ENCODE results near the gene CLRN1.

CLRN1 gene

DNA sequence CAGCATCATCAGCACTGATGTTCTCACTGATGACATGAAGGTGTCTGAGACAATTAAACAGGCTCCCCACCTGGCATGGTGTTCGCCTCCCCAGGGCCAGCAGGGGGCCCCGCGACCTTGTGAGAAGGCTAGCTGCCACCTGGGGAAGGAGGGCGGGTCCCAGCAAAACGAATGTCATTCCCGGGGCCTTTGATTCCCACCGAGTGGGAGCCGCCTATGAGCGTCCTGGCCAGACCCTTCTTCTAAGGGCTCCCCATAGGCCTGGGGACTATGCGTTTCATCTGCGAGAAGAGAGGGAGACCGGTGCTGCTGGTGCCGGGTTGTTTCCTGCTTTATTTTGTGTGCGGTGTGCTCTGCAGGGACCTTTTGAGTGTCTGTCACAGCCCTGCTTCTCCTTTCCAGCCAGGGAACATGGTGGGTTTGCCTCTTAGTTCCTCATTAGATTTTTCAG, 46.8 kb downstream of the CLRN1 start:
- no peaks in the 10 kb centered on the region for H3K27me3 ChIP-seq (replicated peaks; ENCODE audit: control insufficient read depth, insufficient read depth, low read length, poor library complexity, severe bottlenecking)
- H3K4me3 ChIP-seq (ENCODE audit: insufficient read depth, low read depth, low read length, poor library complexity, severe bottlenecking): peak overlapping the region; percentile 1
- H3K36me3 ChIP-seq (ENCODE audit: control insufficient read depth, insufficient read depth, low read length): no peaks in the 10 kb centered on the region
- peak in 1 of 3 donors; percentile 3 for DNase-seq
- H3K9me3 ChIP-seq (ENCODE audit: control insufficient read depth, low read length): no peaks in the 10 kb centered on the region
- no peaks in the 10 kb centered on the region for H3K4me1 ChIP-seq (ENCODE audit: control insufficient read depth, insufficient read depth, low read length, poor library complexity, severe bottlenecking)
- H3K27ac ChIP-seq (ENCODE audit: insufficient read depth, low read length, poor library complexity, severe bottlenecking): no peak overlapping the region

DNA sequence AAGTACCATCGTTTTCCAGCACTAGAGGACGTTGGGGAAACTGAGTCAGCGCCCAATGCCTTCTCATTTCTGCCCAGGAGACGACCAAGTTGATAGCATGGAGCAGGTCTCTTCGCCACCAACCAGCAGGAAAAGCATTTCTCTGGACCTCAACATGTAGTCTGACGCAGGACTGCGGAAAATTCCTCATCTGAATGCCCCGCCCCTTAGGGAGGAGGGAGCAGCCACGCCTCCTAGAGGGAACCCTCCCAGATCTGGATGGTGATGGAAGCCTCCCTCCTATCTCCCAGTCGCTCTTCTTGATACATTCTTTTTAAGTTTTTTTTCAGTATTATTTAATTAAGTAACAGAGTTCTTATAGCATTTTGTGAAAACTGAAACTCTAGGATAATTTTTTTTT, 49.9 kb downstream of the CLRN1 start:
- Histone ChIP-seq H3K36me3 (ENCODE audit: control insufficient read depth, insufficient read depth, low read length) (no peaks in the 10 kb centered on the region), H3K27ac (ENCODE audit: insufficient read depth, low read length, poor library complexity, severe bottlenecking) (no peak overlapping the region), H3K9me3 (ENCODE audit: control insufficient read depth, low read length) (no peaks in the 10 kb centered on the region), H3K27me3 (replicated peaks; ENCODE audit: control insufficient read depth, insufficient read depth, low read length, poor library complexity, severe bottlenecking) (no peaks in the 10 kb centered on the region), H3K4me3 (ENCODE audit: insufficient read depth, low read depth, low read length, poor library complexity, severe bottlenecking) (no peak overlapping the region), H3K4me1 (ENCODE audit: control insufficient read depth, insufficient read depth, low read length, poor library complexity, severe bottlenecking) (no peaks in the 10 kb centered on the region)
- no peak for DNase-seq

DNA sequence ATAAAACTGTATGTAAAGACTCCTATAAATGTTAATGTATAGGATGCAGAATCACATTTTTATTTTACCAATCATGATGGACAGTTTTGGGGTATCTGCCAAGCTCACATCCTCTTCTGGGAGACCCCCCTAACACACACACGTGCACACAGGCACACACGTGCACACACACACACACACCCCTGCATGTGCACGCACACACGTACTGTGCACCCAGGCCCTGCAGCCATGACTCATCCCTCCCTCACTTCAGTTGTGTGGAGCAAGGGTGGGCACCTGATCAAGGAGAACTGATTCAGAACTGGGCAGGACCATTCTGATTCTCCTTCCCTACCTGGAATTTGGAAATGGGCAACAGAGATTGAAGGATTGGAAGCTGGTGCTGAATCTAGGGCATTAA, 51.3 kb downstream of the CLRN1 start:
- Histone ChIP-seq H3K27me3 (replicated peaks; ENCODE audit: control insufficient read depth, insufficient read depth, low read length, poor library complexity, severe bottlenecking) (no peaks in the 10 kb centered on the region), H3K4me1 (ENCODE audit: control insufficient read depth, insufficient read depth, low read length, poor library complexity, severe bottlenecking) (no peaks in the 10 kb centered on the region), H3K9me3 (ENCODE audit: control insufficient read depth, low read length) (no peaks in the 10 kb centered on the region), H3K4me3 (ENCODE audit: insufficient read depth, low read depth, low read length, poor library complexity, severe bottlenecking) (no peak overlapping the region), H3K27ac (ENCODE audit: insufficient read depth, low read length, poor library complexity, severe bottlenecking) (no peak overlapping the region), H3K36me3 (ENCODE audit: control insufficient read depth, insufficient read depth, low read length) (no peaks in the 10 kb centered on the region)
- DNase-seq: no peak

DNA sequence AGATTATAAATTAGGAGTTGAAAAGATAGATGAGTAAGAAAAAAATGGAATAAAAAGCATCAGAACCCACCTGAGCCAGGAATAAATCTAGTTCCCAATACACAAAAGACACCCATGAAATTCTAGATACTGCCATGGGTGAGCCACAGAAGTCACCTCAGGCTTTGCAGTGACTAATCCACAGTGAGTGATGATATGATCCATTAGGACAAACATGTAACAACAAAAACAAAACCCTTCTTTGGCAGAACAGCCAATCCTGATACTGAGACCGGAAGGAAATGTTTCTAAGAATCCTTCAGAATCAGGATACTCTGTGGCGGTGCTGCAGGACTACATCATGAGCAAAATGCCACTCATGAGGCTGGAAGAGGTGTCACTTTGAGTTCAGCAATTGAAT, 52.3 kb downstream of the CLRN1 start:
- H3K4me1 ChIP-seq (ENCODE audit: control insufficient read depth, insufficient read depth, low read length, poor library complexity, severe bottlenecking): no peaks in the 10 kb centered on the region
- H3K36me3 ChIP-seq (ENCODE audit: control insufficient read depth, insufficient read depth, low read length): no peaks in the 10 kb centered on the region
- H3K9me3 ChIP-seq (ENCODE audit: control insufficient read depth, low read length): no peaks in the 10 kb centered on the region
- DNase-seq: no peak
- H3K27me3 ChIP-seq (replicated peaks; ENCODE audit: control insufficient read depth, insufficient read depth, low read length, poor library complexity, severe bottlenecking): no peaks in the 10 kb centered on the region
- H3K4me3 ChIP-seq (ENCODE audit: insufficient read depth, low read depth, low read length, poor library complexity, severe bottlenecking): no peak overlapping the region
- H3K27ac ChIP-seq (ENCODE audit: insufficient read depth, low read length, poor library complexity, severe bottlenecking): no peak overlapping the region

DNA sequence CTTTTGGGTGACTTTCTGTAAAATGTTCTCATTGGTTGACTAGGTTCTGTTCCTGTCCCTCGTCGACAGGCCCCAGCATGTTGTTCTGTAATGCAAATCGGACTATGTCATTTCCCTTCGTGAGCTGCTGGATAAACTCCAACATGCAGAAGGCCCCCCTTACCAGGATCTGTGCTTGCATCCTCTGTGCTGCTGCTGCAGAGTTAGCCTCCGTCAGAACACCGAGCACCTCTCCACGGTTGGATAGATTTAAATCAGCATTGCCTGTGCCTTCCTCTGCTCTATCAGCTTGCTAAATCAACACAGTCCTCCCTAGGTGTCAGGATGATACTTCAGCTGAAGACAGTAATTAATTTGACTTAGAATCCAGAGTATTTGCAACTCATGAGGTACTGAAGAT, 54.6 kb downstream of the CLRN1 start:
- H3K36me3 ChIP-seq (ENCODE audit: control insufficient read depth, insufficient read depth, low read length): no peaks in the 10 kb centered on the region
- H3K4me3 ChIP-seq (ENCODE audit: insufficient read depth, low read depth, low read length, poor library complexity, severe bottlenecking): no peak overlapping the region
- no peak for DNase-seq
- H3K9me3 ChIP-seq (ENCODE audit: control insufficient read depth, low read length): no peaks in the 10 kb centered on the region
- no peak overlapping the region for H3K27ac ChIP-seq (ENCODE audit: insufficient read depth, low read length, poor library complexity, severe bottlenecking)
- H3K27me3 ChIP-seq (replicated peaks; ENCODE audit: control insufficient read depth, insufficient read depth, low read length, poor library complexity, severe bottlenecking): no peaks in the 10 kb centered on the region
- no peaks in the 10 kb centered on the region for H3K4me1 ChIP-seq (ENCODE audit: control insufficient read depth, insufficient read depth, low read length, poor library complexity, severe bottlenecking)

DNA sequence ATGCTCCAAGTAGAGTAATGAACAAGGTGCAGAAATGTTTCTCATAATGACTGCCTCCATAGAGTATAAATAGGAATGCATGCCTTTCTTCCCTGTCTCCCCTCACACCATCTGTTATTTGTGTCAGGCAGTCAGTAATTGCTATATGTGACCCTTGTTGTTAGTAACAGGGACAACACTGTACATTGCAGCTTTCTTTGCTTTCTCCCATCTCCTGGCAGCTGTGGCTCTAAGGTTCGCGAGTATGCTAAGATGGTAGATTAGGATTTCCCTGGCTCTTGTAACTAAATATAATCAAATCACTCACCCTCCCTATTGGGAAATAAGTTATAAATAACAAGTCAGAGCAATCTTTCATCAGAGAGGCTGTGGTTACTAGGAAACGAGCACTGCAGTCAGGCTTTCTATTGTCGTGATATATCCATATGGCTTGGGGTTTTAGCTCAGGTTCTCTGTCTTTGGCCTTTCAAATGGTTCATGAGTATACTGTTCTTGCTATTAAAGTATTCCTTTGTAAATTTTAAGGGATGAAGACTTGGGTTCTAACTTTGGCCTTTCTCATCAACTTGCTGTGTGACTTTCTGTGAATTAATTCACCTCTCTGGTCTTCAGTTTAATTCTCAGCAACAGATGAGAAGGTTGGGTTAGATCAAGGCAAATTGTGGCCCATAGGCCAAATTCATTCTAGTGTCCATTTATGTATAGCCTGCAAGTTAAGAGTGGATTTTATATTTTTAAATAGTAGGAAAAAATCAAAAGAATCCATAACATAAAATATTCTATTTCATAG, 59.2 kb downstream of the CLRN1 start:
- Histone ChIP-seq H3K27ac (ENCODE audit: insufficient read depth, low read length, poor library complexity, severe bottlenecking) (no peak overlapping the region), H3K27me3 (replicated peaks; ENCODE audit: control insufficient read depth, insufficient read depth, low read length, poor library complexity, severe bottlenecking) (peaks cover 3% of the 10 kb centered on the region), H3K36me3 (ENCODE audit: control insufficient read depth, insufficient read depth, low read length) (no peaks in the 10 kb centered on the region), H3K4me1 (ENCODE audit: control insufficient read depth, insufficient read depth, low read length, poor library complexity, severe bottlenecking) (no peaks in the 10 kb centered on the region), H3K4me3 (ENCODE audit: insufficient read depth, low read depth, low read length, poor library complexity, severe bottlenecking) (no peak overlapping the region), H3K9me3 (ENCODE audit: control insufficient read depth, low read length) (no peaks in the 10 kb centered on the region)
- DNase-seq: no peak

DNA sequence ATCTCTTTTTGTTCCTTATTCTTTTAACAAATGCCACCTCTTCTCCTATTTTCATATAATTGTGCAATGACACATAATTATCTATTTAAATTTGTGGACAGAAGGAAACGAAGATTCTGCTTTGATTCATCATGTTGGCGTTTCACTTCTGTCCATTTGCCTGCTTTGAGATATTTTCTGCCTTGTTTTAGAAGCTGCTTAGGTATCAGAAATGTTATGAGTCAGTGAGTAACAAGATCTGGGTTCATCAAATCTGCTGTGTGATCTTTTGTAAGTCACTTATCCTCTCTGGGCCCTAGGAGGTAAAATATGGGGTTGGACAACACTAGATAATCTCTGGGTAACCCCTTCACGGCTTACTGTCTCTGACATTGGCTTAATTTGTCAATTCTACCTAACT, 60.0 kb downstream of the CLRN1 start:
- DNase-seq: no peak
- H3K36me3 ChIP-seq (ENCODE audit: control insufficient read depth, insufficient read depth, low read length): no peaks in the 10 kb centered on the region
- H3K27ac ChIP-seq (ENCODE audit: insufficient read depth, low read length, poor library complexity, severe bottlenecking): no peak overlapping the region
- H3K27me3 ChIP-seq (replicated peaks; ENCODE audit: control insufficient read depth, insufficient read depth, low read length, poor library complexity, severe bottlenecking): peaks cover 3% of the 10 kb centered on the region
- H3K4me1 ChIP-seq (ENCODE audit: control insufficient read depth, insufficient read depth, low read length, poor library complexity, severe bottlenecking): no peaks in the 10 kb centered on the region
- no peak overlapping the region for H3K4me3 ChIP-seq (ENCODE audit: insufficient read depth, low read depth, low read length, poor library complexity, severe bottlenecking)
- no peaks in the 10 kb centered on the region for H3K9me3 ChIP-seq (ENCODE audit: control insufficient read depth, low read length)

DNA sequence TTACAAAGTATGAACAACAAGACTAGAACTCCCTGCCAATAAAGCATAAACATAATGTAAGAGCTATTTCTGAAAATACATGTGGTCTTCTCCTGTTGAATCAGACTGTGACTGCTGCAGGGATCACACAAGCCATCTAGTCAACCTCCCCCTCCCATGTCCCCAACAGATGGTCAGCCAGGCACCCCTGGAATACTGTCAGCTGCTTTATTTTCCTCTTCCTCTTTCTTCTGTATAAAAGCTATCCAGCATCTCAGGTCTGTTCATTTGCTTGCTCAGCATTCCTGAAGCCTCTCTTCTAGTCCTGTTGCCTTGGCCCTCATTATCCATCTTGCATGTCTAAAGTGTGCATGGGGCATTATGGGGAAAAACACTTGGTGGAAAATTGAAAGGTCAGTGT, 60.8 kb downstream of the CLRN1 start:
- Histone ChIP-seq H3K4me1 (ENCODE audit: control insufficient read depth, insufficient read depth, low read length, poor library complexity, severe bottlenecking) (no peaks in the 10 kb centered on the region), H3K27me3 (replicated peaks; ENCODE audit: control insufficient read depth, insufficient read depth, low read length, poor library complexity, severe bottlenecking) (peaks cover 3% of the 10 kb centered on the region), H3K9me3 (ENCODE audit: control insufficient read depth, low read length) (no peaks in the 10 kb centered on the region), H3K36me3 (ENCODE audit: control insufficient read depth, insufficient read depth, low read length) (no peaks in the 10 kb centered on the region), H3K4me3 (ENCODE audit: insufficient read depth, low read depth, low read length, poor library complexity, severe bottlenecking) (no peak overlapping the region), H3K27ac (ENCODE audit: insufficient read depth, low read length, poor library complexity, severe bottlenecking) (no peak overlapping the region)
- DNase-seq: no peak

DNA sequence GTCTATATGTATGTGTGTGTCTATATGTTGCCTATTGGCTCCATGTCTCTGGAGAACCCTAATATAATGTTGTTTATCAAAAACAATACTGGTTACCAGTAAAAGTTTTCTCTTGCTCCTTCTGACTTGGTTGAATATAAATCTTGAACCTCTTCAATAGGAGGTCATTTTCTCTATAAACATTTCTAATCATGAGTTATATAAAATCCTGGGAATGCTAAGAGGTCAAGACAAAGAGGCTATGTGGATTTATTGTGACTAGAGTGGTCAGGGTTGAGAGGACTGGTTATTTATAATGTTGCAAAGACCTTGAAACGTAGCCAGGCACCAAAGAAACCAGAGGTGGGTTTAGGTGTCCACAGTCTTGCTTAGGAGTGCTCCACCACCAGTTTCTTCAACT, 66.1 kb downstream of the CLRN1 start:
- no peaks in the 10 kb centered on the region for H3K4me1 ChIP-seq (ENCODE audit: control insufficient read depth, insufficient read depth, low read length, poor library complexity, severe bottlenecking)
- peaks cover 3% of the 10 kb centered on the region for H3K27me3 ChIP-seq (replicated peaks; ENCODE audit: control insufficient read depth, insufficient read depth, low read length, poor library complexity, severe bottlenecking)
- no peak for DNase-seq
- H3K27ac ChIP-seq (ENCODE audit: insufficient read depth, low read length, poor library complexity, severe bottlenecking): no peak overlapping the region
- no peaks in the 10 kb centered on the region for H3K36me3 ChIP-seq (ENCODE audit: control insufficient read depth, insufficient read depth, low read length)
- H3K9me3 ChIP-seq (ENCODE audit: control insufficient read depth, low read length): no peaks in the 10 kb centered on the region
- no peak overlapping the region for H3K4me3 ChIP-seq (ENCODE audit: insufficient read depth, low read depth, low read length, poor library complexity, severe bottlenecking)

DNA sequence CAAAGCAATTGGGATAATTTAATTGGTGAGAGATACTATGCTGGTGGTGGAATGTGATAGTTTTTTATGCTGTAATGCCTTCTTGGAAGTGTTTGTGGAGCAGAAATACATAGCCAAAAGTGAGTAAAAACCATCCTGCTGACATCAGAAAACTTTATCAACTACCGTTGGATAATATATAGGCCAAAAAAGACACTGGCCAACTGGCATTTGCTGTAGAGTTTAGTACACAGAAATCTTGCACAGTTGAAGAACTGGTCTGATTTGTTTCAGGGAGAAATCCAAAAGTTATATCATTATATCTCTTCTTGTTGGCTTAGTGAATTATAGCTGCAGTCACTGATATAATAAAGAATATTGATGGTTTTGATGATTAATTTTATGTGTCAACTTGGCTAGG, 66.8 kb downstream of the CLRN1 start:
- Histone ChIP-seq H3K36me3 (ENCODE audit: control insufficient read depth, insufficient read depth, low read length) (no peaks in the 10 kb centered on the region), H3K4me3 (ENCODE audit: insufficient read depth, low read depth, low read length, poor library complexity, severe bottlenecking) (no peak overlapping the region), H3K27me3 (replicated peaks; ENCODE audit: control insufficient read depth, insufficient read depth, low read length, poor library complexity, severe bottlenecking) (peaks cover under 1% of the 10 kb centered on the region), H3K4me1 (ENCODE audit: control insufficient read depth, insufficient read depth, low read length, poor library complexity, severe bottlenecking) (no peaks in the 10 kb centered on the region), H3K27ac (ENCODE audit: insufficient read depth, low read length, poor library complexity, severe bottlenecking) (no peak overlapping the region), H3K9me3 (ENCODE audit: control insufficient read depth, low read length) (no peaks in the 10 kb centered on the region)
- DNase-seq: no peak
